GM12864 (cell line): ENCODE measurements around the gene DDN.

Source experiments
- DNase-seq: peaks from one replicate; pipeline ENCODE4 v3.0.0-alpha.2; 2011; ENCODE audit warnings: low read depth
- H3K4me3 ChIP-seq: 2 replicates; pipeline ENCODE4 v1.5.1; 2011; ENCODE audit warnings: mild to moderate bottlenecking, low read depth, low read length, control low read depth
- TF ChIP-seq, protein P1 (sequence below): IDR thresholded peaks from 2 replicates; pipeline ENCODE4 v1.5.1; 2011; ENCODE audit warnings: low read depth, mild to moderate bottlenecking, moderate library complexity, low read length, control low read depth, inconsistent platforms; ENCODE audit errors: missing control alignments

The DDN gene

DNA sequence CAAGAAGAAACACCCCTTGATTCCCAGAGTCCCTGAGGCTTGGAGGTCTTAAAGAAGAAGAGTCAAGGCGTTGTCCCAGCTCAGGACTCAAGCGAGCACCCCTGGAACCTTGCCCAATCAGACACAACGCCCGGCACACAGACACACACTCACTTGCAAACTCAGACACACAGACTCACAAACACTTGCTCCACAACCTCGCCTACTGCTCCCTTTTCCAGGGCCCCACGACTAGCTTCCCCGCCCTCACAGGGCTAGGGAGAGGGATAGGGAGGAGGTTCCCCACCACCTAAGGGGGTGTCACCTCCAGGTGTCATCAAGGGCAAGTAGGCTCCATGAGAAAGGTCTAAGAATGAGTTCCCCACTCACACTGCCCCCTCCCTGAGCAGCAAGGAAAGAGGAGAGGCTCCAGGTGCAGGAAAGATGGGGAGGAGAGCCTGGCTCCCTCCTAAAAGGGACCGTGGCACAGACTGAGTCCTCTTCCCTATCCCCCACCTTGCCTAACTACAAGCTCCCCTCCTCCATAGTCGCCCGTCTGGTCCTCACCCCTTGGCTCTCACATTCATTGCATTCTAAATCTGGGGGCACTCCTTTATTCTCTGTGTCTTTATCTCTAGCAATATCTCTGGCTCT lies 28.4 kb downstream of the DDN start:
- peak overlapping the region; percentile 29; the same call in 1 of the 2 replicates for H3K4me3 ChIP-seq
- DNase-seq = no peak
- TF ChIP-seq, protein P1, sequence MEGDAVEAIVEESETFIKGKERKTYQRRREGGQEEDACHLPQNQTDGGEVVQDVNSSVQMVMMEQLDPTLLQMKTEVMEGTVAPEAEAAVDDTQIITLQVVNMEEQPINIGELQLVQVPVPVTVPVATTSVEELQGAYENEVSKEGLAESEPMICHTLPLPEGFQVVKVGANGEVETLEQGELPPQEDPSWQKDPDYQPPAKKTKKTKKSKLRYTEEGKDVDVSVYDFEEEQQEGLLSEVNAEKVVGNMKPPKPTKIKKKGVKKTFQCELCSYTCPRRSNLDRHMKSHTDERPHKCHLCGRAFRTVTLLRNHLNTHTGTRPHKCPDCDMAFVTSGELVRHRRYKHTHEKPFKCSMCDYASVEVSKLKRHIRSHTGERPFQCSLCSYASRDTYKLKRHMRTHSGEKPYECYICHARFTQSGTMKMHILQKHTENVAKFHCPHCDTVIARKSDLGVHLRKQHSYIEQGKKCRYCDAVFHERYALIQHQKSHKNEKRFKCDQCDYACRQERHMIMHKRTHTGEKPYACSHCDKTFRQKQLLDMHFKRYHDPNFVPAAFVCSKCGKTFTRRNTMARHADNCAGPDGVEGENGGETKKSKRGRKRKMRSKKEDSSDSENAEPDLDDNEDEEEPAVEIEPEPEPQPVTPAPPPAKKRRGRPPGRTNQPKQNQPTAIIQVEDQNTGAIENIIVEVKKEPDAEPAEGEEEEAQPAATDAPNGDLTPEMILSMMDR = no peak

DNA sequence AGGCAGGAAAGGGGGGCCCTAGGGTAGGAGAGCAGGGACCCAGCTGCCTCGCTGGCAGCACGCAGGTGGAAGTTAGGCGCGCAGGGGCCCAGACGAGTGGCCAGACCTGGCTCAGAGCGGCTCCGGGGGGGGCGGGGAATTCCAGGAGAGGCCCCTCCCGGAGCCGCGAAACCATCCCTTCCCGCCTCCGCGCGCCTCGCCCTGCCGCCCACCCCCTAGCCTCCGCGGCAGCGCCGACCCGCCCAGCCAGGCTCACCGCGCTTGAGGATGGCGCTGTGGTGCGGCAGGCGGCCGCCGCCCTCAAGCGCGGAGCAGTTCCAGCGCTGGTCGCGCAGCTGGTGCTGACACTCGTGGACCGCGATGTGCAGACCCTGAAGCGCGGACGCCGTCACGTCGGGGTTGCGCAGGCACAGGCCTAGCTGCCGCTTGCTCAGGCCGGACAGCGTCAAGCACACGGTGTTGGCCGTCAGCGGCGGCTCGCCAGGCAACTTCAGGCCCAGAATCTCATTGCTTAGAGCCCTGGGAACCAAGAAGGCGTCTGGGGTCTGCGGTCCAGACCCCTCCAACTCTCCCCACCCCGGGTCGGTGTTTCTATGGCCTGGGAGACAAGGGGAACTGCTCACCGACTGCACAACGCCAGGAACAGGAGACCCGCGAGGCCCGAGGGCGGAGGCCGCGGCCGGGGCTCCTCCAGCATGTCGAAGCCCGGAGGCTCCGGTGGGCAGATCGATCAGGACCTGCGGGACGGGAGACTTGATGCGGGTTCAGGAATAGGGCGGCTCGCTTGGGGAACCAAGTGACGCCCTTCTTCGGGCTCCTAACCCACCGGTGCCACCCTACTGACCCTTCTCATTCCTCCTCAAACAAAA lies 29.1 kb downstream of the DDN start:
- H3K4me3 ChIP-seq = no peak overlapping the region; the same call in 1 of the 2 replicates
- no peak for DNase-seq
- TF ChIP-seq, protein P1 = peak; percentile 11

DNA sequence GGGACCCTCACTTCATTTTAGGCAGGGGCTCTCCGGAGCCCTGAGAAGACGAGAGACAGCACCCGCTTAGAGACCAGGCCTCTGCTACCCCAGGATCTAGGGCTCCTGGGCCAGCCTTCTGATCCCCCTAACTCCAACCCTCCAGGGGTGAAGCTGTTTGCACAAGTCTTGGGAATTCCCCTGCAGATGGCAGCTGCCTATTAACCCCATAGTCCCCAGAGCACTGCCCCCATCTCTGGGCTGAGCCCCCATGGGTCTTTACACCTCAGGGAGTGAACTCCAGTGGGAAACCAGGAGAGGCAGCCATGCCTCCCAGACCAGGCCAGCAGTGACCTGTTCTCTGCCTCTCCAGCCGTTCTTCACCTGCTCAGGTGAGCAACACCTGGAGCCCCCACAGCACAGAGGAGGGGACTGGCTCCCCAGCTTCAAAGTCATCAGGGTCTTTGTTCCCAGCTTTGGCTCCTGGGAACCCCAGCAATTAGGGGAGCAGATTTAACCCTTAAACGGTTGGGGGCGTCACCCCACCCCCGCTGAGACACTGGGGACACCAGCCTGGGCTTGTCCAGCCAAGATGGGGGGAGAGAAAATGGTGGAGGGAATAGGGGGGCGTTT lies 29.9 kb downstream of the DDN start:
- TF ChIP-seq, protein P1 = no peak
- no peak overlapping the region for H3K4me3 ChIP-seq
- no peak for DNase-seq

DNA sequence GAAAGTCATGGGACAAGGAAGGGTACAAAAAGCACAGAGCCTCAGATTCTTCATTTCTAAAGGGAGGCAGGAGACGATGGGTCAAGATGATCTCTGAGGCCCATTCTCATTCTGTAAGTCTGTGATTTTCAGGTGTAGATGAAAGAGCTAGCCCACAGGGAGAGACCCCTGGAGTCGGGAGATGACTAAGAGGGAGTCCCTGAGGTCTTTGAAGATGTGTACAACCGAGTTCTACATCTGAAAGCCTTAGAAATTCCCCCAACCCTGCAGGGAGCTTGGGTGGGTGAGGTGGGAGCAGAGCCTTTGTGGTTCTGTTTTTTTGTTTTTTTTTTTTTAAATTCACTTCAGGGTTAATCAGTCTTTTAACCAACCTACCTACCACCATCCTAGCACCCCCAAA lies 30.7 kb downstream of the DDN start:
- H3K4me3 ChIP-seq = no peak overlapping the region
- TF ChIP-seq, protein P1 = no peak
- DNase-seq = no peak

DNA sequence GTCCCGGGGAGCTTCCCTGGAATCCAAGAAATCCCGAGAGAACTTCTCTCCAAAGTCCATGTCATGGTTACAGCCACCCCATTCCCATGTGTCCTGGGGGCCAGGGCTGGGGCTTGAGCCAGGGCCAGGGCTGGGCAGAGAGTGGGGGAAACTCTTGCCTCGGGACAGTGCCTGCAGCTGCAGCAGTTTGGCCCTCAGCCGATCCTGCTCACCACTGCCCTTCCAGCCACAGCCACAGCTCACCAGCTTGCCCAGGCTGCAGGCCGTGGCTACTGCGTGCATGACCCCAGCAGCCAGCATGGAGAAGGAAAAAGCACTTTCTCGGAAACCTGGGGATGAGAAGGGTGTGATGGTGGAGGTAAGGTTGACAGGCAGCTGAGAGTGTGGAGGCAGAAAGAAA lies 31.2 kb downstream of the DDN start:
- no peak for DNase-seq
- no peak overlapping the region for H3K4me3 ChIP-seq
- TF ChIP-seq, protein P1 = no peak

DNA sequence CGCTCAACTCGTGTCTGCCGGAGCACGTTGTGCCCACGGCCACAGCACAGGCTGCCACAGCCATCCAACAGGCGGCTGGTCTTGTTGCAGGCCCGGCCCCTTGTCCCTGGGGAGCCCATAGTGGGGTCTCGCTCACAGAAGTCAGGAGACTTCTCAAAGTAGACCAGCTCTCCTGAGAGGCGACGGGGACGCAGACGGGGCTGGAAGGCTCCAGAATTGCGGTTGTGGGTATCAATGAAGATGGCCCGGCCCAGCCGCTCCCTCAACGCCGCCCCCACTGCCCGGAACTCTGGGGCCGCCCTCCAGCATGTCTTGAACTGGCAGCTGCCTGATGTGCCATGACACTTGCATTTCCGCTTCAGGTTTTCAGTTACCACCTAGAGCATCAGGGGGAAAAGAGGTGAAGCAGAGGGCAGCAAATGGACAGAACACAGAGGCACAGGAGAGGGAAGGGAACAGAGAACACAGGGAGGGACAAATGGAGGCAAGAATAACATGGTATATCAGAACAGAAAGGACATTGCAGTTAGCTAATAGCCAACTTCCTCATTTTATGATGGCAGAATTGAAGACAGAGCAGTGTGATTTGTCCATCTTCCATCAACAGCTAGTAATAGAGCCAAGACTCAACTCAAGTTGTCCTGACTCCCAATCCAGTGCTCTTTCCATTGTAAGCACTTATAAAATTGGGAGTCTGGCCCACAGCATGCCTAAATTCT lies 32.8 kb downstream of the DDN start:
- no peak overlapping the region for H3K4me3 ChIP-seq
- TF ChIP-seq, protein P1 = no peak
- DNase-seq = no peak
